DMS114 treated with DMSO at 0.1 percent for 48 hours (cell line): ENCODE results near the gene VAV1.
A peak's percentile ranks its signal among the peaks of the same experiment; 100 is the strongest.
"Not testable (repeated sequence)": the region's sequence is repeated elsewhere in the genome, so short reads cannot be mapped to it uniquely, and the experiment has no call there.

Experiments
- DNase-seq: peaks from one replicate; lab custom pipeline; 2025; ENCODE audit not compliant: unreplicated experiment; lab: John Stamatoyannopoulos, UW

Gene VAV1

DNA sequence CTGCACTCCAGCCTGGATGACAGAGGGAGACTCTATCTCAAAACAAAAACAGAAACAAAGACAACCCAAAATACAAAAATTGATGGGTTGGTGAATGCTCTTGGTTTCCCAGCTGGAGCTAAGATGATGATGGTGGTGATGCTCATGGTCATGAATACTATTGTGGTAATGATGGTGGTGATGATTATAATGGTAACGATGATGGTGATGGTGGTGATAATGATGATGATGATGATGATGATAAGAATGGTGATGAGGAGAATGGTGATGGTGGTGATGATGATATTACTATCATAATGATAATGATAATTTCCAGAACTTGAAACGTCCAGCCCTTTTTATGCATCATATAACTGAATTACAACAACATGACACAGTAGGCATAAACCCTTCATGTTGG is 40.1 kb downstream of the VAV1 start:
- no peak for DNase-seq

DNA sequence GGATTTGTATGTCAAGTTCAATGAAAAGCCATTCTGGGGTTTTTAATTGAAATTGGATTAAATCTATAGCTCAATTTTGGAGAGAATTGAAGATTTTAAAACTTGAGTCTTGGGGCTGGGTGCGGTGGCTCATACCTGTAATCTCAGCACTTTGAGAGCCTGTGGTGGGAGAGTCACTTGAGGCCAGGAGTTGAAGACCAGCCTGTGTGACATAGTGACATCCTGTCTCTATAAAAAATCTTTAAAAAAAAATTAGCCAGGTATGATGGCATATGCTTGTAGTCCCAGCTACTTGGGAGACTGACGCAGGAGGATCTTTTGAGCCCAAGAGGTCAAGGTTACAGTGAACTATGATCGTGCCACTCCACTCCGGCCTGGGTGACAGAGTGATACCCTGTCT is 41.2 kb downstream of the VAV1 start:
- no peak for DNase-seq

DNA sequence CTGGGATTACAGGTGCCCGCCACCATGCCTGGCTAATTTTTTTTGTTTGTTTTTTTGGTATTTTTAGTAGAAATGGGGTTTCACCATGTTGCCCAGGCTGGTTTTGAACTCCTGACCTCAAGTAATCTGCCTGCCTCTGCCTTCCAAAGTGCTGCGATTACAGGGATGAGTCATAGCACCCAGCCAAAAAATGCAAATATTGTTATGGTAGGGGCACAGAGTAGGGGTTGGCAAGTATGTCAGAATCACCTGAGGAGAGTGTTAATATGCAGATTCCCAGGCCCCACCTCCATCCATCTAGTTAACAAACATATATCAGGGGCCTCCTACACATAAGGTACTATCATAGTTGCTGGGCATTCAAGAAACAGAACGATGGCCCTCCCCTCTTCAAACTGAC is 44.7 kb downstream of the VAV1 start:
- no peak for DNase-seq

DNA sequence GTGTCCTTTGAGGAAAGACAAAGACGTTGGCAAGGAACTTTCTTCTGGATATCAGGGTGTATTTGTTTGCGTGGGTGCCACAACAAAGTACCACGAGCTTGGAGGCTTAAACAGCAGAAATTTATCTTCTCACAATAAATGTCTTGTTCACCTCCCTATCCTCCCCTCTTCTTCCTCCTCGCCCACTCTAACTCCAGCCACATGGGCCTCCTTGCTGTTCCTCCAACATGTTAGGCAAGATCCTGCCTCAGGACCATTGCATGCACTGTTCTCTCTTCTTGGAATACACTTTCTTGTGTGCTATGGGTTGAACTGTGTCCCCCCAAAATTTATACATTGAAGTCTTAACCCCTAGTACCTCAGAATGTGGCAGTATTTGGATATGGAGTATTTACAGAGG is 45.7 kb downstream of the VAV1 start:
- DNase-seq, result no peak

DNA sequence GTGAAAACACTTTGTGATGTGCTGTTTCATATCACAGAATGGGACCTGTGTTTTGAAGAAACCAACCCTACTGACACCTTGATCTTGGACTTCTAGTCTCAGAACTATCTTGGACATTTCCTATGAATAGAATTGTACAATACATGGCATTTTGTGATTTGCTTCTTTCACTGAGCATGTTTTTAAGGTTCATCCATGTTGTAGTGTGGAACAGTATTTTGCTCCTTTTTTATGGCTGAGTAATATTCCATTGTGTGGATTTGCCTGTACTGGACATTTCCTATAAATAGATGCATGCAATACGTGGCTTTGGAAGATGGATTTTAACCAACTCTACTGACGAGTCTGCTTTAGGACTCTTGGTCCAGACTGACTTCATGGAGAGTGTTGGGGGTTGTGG is 46.8 kb downstream of the VAV1 start:
- no peak for DNase-seq

DNA sequence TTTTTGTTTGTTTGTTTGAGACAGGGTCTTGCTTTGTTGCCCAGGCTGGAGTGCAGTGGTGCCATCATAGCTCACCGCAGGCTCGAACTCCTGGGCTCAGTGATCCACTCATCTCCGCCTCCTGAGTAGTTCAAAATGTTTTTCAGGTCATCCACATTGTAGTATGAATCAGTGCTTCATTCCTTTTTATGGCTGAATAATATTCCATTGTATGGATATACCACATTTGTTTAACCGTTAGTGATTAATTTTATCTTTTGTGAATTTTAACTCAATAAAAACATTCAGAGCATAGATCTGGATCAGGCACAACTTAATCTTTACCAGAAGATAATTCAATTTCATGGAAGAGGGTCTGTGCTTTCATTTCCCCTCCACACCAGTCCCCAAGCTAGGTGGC is 47.7 kb downstream of the VAV1 start:
- DNase-seq, result no peak

DNA sequence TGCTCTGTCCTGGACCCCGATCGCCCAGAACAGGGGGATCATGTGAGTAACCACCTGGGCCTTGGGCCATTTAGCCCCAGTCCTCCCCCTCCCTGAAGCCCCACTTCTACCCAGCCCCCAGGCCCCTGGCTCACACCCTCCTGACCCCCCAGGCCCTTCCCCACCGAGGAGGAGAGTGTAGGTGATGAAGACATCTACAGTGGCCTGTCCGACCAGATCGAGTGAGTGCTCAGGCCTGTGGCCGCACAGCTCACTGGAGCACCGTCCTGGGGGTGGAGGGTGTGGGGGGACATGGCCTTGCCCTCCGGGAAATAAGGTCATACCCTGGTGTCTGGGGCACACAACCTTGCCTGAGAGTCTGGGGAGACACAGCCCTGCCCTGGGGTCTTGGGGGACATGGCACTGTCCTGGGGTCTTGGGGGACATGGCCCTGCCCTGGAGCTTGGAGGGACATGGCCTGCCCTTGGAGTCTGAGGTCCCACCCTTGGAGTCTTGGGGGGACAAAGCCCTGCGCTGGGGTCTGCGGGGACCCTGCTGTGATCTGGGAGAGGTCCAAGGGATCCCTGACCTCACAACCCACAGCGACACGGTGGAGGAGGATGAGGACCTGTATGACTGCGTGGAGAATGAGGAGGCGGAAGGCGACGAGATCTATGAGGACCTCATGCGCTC is 49.3 kb downstream of the VAV1 start:
- DNase-seq, result no peak

DNA sequence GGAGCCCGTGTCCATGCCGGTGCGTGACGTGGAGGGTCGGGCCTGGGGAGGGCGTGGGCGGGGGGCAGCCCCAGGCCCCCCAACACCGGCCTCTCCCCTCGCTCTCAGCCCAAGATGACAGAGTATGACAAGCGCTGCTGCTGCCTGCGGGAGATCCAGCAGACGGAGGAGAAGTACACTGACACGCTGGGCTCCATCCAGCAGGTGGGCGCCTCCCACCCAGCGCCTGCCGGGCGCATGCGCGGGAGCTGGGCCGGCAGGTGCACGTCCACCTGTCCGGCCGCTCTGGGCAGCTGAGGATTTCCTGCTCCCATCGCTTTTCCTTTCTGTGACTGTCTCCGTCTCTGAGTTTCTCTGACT is 49.8 kb downstream of the VAV1 start:
- DNase-seq, result no peak

DNA sequence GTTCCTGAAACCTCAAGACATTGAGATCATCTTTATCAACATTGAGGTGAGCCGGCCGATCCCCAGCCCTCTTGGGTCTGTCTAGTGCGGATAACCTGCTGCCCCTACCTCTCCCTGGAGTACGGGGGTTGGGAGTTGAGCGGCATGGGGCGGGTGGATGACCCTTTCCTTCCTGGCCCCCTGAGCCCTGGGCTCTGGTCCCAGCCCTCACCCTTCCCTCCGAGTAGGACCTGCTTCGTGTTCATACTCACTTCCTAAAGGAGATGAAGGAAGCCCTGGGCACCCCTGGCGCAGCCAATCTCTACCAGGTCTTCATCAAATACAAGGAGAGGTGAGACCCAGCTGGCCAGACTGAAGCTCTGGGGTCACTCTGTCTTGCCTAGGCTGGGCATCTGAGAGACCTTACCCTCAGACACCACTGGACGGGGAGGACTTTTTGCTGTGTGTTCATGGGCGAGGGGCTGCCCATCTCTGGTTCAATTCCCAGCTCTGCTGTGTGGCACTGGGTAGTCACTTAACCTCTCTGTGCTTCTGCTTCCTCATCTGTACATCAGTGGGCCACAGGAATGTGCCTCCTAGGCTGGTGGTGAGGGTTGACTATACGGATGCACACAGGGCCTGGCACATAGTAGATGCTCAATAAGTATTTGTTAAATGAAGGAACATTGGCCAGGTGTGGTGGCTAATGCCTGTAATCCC is 52.7 kb downstream of the VAV1 start:
- DNase-seq, result no peak

DNA sequence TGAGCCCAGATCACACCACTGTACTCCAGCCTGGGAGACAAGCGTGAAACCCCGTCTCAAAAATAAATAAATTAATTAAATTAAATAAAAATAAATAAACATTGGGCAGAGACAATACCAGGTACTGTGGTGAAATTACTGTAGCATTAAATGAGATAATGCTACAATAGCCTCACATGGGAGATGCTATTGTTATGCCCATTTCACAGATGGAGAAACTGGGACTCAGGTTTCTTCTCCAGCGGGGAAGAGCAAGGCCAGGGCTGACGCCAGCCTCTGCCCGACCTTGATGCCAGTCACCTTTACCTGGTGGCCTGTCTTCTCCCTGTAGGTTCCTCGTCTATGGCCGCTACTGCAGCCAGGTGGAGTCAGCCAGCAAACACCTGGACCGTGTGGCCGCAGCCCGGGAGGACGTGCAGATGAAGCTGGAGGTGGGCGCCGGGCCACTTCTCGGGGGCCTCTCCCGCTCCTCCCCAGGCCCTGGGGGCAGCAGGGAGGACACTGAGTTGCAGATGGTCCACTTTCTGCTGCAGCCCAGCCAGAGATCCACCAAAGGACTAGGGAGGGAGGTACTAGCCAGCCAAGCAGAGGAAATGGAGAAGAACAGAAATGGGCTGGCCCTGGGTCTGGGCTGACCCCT is 53.9 kb downstream of the VAV1 start:
- DNase-seq, result no peak

DNA sequence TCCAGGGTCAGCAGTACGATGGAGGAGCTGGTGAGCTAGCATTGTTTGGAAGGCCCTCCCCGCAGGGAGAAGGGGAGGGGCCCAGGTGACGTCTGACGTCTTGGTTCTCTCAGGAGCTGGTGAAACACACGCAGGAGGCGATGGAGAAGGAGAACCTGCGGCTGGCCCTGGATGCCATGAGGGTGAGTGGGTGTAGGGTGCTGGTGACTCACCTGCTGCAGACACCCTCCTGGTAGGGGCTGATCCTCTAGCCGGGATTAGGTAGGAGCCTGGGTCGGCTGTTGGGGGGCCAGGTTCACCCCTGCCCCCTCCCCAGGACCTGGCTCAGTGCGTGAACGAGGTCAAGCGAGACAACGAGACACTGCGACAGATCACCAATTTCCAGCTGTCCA is 55.8 kb downstream of the VAV1 start:
- no peak for DNase-seq

DNA sequence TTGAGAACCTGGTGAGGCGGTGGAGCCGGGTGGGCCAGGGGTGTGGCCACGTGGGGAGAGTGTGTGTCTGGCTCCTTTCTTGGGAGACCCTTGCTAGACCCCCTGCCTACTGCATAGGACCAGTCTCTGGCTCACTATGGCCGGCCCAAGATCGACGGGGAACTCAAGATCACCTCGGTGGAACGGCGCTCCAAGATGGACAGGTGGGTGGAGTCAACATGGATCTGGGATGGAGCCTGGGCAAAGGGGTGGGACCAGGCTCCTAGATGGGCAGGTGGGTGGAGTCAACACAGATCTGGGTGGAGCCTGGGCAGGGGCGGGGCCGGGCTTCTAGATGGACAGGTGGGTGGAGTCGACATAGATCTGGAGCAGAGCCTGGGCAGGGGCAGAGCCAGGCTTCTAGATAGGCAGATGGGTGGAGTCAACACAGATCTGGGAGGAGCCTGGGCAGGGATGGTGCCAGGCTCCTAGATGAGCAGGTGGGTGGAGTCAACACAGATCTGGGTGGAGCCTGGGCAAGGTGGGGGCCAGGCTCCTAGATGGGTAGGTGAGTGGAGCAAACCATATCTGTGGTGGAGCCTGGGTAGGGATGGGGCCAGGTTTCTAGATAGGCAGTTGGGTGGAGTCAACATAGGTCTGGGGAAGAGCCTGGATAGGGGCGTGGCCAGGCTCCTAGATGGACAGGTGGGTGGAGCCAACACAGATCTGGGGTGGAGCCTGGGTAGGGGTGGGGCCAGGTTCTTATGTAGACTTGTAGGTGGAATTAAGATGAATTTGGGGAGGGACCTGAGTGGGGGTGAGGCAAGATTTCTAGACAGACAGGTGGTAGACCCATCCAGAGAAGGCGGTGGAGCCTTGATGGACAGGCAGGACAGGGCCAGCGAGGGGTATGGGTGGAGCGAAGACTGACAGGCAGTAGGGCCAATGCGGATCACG is 56.5 kb downstream of the VAV1 start:
- peak; percentile 3 for DNase-seq

DNA sequence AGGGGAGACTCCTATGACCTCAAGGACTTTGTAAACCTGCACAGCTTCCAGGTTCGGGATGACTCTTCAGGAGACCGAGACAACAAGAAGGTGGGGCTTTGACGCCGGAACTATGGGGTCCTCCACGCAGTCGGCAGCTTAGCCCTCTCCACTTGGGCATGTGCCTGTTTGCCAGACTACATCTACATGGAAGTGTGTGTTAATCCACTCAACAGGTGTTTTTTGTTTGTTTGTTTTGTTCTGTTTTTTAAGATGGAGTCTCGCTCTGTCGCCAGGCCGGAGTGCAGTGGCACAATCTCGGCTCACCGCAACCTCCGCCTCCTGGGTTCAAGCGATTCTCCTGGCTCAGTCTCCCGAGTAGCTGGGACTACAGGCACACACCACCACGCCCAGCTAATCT is 57.3 kb downstream of the VAV1 start:
- not testable (repeated sequence) for DNase-seq

DNA sequence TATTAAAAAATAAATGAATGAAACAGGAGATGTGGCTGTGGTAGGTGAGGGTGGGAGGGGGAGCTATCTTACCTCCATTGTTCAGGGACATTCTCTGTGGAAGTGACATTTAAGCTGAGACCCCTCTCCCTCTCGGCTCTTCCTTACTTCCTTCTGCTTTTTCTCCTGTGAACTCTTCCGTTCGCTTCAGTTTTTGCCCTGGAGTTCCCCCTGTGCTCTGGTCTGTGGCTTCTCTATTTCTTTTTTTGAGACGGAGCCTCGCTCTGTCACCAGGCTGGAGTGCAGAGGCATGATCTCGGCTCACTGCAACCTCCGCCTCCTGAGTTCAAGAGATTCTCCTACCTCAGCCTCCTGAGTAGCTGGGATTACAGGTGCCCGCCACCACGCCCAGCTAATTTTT is 58.6 kb downstream of the VAV1 start:
- DNase-seq, result not testable (repeated sequence)

DNA sequence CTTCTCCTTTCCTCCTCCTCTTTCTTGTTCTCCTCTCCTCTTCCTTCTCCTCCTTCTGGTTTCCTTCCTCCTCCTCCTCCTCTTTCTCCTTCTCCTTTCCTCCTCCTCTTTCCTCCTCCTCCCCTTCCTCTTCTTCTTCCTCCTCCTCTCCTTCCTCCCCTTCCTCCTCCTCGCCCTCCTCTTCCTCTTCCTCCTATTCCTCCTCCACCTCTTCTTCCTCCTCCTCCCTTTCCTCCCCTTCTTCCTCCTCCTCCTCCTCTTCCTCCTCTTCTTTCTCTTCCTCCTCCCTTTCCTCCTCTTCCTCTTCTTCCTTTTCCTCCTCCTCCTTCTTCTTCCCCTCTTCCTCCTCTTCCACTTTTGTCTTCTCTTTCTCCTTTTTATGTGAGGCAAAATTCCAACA is 59.9 kb downstream of the VAV1 start:
- DNase-seq, result no peak

DNA sequence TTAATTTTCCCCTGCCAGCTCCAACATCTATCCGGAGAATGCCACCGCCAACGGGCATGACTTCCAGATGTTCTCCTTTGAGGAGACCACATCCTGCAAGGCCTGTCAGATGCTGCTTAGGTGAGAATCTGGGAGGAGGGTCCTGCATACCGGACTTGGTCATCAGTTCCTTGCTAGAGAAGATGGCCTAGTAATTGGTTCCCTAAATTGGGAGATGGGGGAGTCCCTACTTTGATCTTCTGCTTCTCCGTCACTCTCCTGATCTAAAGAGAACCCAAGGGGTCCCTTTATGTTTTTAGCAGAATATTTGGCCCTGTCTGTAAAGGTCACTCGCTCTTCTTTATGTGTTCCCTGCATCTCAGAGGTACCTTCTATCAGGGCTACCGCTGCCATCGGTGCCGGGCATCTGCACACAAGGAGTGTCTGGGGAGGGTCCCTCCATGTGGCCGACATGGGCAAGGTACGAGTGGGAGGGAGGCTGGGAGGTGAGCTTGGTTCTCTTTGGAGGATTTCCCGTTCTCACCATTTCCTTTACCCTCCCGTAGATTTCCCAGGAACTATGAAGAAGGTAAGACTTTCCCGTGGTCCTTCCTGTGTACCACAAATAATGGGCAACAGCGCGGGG is 60.8 kb downstream of the VAV1 start:
- DNase-seq, result no peak

DNA sequence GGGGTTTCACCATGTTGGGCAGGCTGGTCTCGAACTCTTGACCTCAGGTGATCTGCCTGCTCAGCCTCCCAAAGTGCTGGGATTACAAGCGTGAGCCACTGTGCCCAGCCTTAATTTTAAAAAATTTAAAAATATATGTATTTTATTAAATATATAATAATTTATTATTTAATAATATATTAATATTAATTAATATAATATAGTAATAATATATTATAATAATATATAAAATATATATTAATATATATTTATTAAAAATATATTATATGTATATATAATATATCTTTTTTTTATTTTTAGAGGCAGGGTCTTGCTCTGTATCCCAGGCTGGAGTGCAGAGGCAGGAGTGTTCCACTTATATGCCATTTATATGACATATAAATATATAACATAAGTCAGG is 61.9 kb downstream of the VAV1 start:
- DNase-seq, result no peak

DNA sequence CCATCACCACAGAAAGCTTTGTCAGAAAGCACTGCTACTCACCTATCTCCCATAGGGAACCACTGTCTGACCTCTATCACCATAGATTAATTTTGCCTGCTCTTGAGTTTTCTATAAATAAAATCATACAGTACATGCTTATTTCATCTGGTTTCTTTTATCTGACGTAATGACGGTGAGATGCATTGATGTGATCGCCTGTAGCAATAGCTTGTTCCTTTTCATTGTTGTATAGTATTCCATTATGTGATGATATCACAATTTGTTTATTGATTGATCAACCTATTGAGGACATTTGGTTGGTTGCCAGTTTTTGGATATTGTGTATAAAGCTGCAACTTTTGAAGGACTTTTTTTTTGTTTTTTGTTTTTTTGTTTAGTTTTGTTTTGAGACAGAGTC is 63.0 kb downstream of the VAV1 start:
- no peak for DNase-seq

DNA sequence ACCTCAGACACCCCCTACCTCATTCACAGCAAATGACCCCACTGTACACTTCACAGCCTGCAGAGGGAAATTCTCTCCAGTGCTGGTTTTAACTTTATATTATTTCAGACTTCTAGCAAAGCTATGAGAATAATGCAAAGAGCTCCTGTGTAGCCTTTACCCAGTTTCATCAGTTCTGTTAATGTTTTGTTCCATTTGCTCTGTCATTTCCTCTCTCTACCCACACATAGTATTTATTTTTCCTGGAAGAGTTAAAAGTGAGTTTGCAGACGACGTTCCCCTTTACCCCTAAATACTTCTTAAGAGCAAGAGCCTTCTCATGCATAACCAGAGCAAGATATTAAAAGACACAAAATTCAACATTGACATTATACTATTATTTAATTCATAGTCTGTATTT is 65.0 kb downstream of the VAV1 start:
- no peak for DNase-seq

DNA sequence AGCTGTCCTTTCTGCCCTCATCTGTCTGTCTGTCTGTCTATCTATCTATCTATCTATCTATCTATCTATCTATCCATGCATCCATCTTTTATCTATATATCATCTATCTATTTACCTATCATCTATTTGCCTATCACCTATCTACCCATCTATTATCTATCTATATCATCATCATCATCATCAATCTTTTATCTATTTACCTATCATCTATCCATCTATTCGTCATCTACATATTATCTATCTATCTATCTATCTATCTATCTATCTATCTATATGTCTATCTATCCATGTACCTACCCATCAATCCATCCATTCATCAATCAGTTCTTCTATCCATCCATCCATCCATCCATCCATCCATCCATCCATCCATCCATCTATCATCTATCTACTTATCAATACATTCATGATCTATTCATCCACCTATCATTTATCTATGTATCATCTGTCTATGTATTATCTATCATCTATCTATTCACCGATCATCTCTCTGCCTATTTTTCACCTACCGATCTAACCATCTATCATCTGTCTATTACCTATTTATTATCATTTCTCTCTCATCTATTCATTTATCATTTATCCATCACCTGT is 65.7 kb downstream of the VAV1 start:
- DNase-seq, result no peak
